GM18858 (cell line): ENCODE measurements around the gene LRRC7.

Experiments used
- ATAC-seq: cut with Tn5 transposase; IDR thresholded peaks from one replicate; pipeline ENCODE4 v1.9.1; 2021; ENCODE audit not compliant: unreplicated experiment

Gene LRRC7

DNA sequence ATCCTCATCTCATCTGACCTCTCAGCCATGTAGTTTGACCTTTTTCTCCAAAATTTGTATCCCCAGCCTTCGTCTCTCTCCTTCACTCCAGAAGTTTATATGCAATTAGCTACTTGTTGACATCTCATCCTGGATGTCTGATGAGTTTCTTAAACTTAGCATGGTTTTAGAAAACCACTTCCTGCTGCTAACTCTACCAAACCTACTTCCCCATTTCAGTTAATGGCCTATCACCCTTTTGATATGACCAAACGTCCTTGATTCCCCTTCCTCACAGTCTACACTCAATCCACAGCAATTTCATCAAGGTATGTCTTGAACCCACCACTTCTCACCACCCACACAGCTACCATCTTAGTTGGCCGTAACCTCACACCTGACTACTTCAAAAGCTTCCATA lies 515.8 kb downstream of the LRRC7 start:
- ATAC-seq = peak; percentile 84

DNA sequence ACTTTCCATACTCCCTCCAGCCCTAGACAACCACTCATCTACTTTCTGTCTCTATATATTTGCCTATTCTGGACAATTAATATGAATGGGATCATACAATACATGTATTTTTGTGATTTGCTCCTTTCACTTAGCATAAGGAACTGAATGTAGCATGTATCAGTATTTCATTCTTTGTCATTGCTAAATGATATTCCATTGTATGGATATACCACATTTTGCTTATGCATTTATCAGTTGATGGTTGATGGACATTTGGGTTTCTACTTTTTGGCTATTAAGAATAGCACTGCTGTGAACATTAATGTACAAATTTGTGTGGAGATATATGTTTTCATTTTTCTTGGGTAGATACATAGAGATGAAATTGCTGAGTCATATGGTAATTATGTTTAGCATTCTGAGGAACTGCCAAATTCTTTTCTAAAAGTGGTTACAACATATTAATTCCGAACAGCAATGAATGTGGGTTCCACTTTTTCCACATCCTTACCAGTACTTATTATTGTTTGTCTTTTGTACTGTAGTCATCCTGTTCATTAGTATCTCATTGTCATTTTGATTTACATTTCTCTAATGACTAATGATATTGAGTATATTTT lies 516.7 kb downstream of the LRRC7 start:
- no peak for ATAC-seq

DNA sequence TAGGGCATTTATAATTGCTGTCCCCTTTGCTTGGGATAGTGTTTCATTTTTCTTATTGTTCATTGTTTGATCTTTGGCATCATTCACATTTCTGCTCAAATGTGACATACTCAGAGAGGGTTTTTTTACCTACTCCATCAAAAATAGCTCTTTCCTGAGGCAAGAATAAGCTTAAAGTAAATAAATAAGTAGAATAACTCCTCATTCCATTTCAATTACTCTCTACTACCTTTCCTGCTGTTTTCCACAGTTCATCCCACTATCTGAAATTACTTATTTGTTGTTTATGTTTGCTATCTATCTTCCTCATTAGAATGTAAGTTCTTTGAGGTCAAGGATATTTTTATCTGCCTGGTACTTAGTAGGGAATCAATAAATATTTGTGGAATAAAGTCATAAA lies 517.8 kb downstream of the LRRC7 start:
- ATAC-seq = no peak

DNA sequence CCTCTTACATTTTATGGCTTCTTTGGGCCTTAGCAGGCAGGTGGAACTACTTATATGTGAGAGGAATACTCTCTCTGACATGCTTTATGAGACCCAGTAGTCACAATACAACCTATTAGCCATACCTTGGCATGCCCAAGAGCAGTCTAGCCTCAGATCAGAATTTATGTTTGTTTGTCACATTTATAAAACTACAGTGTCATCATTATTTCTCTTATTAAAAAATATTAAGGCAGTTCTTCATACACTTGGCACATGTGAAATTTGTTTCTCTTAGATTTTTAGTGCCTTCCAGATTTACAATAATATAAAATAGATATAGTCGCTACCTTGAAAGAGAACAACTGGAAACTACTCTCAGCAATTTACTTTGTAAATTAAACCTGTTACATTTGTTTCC lies 519.2 kb downstream of the LRRC7 start:
- no peak for ATAC-seq

DNA sequence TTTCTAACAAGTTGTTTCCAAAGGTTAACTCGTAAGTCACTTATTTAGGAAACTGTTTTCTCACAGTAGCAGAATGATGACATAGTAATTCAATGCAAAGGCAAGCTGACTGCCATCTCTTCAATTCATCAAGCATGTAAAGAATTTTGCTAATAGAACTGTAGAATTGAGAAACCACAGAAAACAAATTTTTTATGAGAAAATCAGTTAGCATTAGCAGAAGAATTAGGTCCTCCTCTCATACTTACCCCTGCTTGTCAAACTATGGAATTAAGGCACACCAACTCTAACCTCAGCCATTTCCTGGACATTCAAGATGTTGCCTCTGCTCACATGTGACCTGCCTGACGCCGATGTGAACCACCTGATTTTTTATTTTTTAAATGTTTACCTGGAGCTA lies 522.4 kb downstream of the LRRC7 start:
- no peak for ATAC-seq

DNA sequence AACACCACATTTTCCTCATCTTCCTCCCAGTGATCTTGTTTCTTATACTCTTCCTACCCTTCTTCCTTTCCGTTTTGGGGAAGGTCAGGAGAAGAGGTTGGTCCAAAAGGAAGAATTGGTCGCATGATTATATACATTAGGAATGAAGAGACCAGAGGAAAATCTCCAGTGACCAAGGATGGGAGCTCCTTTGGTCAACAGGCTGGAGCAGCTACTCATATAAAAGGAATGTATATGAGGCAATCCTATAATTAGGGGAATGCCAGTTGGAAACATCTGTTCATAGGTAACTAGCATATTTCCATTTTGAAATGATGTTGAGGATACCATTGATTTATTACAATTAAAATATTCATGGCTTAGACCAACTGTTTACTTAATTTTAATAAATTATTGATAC lies 523.2 kb downstream of the LRRC7 start:
- no peak for ATAC-seq

DNA sequence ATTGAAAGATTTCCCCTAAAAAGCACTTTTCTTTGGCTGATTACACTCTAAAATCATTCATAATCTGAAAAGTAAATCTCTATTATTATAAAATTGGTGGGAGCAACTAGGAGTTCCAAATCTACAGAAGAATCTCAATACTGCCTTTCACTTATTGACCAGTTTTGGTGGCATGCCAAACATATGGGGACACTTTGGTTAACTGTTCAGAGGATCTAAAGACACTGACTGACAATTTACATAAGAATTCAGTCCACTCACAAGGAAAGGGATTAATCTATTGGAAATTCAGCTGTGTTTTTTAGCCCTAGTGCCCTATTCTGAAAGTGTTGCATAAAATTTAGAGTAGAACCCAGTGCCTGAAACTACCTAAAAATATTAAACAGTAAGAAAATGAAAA lies 524.1 kb downstream of the LRRC7 start:
- no peak for ATAC-seq

DNA sequence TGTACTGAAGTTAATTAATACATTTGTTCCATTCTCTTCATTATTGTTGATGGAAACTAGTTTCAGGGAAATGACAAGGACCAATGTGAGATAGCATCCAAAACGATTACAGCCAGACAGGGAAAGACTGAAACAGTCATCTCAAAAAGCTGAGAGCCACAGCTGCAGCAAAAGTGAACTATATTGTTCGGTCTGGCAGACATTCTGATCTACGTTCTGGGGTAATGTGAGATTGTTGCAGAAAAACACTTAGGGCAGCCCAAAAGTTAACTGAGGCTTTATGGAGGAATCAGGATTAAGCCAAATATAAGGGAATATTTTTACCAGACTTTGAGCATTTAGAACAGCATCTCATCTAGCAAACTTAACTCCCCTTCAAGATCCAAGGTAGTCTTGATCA lies 524.8 kb downstream of the LRRC7 start:
- no peak for ATAC-seq

DNA sequence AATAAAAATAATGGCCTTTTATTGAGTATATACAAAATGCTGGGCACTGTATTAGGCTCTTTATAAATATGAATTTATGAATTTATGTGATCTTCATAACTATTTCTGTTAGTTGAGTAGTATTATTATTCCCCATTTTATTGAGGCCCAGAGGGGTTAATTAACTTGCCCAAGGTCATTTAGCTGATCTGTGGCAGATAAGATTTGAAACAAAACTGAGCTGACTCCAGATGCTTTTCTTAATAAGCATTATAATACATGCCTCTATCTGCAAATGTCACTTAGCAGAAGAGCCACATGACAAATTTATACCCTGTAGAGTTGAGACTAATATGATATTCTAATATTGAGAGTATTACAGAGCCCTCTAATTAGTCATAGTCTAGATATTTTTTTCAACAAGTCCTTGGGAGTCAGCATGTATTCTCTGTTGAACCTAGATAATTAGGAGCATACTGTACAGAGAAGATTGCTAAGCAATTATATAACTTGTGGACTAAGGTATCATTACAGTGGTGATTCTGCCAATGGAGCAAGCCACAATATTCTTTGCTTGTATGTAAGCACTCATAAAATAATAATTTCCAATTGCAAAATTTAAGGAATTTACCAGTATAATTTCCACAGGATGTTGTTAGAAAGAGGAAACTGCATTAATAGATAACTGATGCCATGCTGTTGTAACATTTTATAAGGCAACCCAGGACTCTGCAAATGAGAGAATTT lies 525.7 kb downstream of the LRRC7 start:
- ATAC-seq = no peak

DNA sequence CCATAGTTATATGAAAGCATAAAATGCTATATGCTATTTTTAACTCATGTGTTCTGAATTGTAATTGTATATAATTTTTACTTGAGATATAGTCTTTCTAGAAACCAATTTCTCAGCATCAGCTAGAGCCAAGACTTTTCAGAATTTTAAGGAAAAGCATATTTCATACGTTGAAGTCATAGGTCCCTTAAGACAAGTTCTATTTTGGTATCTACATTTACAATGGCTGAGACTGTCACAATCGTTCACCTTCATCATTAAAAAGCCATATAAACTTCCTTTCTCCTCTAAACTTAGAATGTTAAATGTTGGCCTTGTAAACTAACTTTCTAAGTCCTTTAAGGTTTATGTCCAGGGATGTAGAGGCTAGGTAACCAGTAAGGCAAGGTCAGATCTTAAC lies 533.5 kb downstream of the LRRC7 start:
- no peak for ATAC-seq

DNA sequence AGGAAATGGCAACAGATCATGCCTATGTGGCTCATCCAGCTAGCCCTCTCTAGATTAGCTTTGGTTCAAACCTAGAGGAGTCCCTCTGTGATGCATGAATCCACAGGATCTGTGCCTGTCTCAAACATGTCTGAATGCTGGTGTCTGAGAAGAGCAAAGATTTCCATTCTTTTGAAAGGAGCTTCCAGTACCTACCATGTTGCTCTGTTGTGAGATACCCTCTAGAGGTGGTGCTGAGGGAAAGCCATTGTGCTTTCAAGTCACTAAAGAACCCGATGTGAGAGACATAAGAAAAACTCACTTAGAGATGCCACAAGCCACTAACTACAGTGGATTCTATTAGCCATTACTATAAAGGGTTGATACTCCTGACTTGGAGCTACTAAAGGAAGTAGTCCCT lies 534.1 kb downstream of the LRRC7 start:
- no peak for ATAC-seq

DNA sequence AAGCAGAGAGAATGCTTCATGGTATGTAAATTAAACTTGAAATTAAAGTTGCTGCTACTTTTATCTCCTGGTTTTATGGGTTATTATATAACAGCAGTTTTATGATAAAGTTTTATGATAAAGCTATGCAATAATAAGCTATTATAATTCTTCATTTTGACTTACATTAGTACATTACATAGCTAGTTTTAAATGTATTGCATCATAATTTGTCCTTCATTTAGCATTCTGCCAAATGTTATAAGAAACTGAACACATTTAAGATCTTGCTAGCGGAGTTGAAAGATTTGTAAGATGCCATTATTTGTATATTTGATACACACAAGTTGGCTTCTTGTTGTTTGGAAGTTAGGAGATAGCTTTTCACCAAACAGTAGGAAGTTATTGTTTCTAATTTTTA lies 536.0 kb downstream of the LRRC7 start:
- ATAC-seq = no peak

DNA sequence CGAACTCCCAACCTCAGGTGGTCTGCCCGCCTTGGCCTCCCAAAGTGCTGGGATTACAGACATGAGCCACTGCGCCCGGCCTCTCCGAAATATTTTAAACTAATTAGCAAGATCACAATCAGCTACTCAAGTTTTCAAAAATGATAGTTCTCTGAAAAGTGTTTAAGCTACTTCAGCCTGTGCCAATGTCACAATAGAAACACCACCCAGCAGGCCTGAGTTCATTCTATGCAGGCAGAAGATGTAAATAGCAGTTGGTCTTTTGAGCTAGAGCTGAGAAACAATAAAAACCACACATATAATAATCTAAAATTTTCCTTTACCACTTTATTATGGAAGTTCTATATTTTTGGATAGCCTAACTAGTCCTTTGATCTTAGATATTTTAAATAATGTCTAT lies 541.5 kb downstream of the LRRC7 start:
- ATAC-seq = no peak

DNA sequence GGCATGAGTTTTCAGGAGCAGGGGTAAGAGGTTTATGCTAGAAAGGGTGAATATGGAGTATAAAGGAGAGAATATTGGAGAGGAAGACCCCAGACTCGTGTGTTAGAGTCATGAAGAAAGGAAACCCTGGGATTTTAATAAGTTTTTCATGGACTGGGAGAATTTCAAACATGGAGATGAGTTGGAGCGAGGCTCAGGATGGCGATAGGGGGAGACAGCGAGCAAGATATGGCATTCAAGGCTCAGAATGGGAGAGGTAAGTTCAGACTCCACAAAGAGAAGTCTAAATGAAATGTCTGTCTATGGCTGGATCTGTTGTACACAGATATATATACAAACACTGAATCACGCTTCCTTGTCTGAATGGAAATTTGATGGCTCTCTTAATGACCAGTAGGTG lies 545.1 kb downstream of the LRRC7 start:
- ATAC-seq = no peak

DNA sequence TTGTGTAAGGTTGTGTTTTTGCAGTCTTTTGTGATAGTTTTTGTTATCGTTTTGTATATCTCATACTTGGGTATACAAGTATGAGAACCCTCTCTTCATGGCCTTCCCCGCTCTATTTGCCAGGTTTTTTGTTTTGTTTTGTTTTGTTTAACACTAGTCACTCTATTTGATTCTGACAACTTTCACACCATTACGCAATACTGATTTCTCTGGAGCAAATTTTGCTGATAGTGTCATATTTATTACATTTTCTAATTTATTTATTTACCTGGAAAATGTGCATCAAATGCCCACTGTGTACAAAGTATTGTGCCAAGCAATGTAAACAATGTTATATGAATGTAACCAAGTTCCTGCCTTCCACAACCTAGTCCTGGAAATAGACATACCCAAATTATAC lies 547.6 kb downstream of the LRRC7 start:
- ATAC-seq = no peak

DNA sequence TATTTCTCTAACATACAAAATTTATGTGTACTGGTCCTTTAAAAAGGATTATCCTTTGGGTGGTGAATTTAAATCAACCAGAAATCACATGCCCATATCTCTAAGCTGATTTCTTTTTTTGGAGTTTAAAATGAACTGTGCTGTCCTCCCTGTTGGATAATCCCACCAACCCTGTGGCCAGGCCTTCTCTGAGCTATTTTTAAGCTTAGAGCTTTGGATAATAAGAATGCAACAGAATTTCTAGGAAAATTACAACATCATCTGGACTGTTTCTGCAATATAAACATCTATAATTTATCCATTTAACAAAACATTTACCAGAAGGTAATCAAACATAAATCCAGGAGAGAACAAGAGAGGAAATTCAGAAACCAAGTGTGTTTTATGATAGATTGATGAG lies 549.3 kb downstream of the LRRC7 start:
- ATAC-seq = no peak

DNA sequence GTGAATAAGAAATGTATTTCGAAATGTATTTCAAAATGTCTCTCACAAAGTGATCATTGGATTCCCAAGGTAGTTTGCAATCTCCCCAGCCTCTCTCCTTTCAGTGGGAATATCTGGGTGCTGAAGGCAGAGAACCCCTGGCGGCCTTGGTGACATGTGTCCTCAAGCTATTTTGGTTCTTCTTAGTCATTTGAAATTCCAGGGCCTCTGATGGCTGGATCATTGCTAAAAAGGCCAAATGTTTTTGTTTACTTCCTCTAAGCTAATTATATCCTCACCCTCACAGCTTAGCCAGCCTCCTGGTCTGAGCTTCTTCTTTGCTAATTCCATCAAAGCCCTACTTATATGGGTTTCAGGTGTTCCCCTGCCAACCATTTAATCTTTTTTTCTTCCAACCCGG lies 566.4 kb downstream of the LRRC7 start:
- ATAC-seq = no peak

DNA sequence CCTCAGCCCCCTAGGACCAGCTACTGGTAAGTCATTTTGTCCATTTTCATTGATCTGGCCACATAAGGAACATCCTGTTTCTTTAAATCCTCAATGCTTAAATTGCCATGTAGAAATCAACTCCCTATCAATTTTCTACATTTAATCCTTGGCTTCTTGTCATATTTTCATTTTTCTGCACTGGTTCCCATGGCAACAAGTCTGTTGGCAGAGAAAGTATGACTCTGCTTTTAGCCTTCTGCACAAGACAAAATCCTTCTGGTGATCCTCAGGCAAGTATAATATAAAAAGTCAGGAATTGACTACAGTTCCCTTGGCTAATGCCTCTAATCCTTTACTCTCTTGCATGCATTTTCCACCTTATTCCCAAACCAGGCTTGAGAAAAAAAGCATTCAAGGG lies 572.6 kb downstream of the LRRC7 start:
- ATAC-seq = no peak

DNA sequence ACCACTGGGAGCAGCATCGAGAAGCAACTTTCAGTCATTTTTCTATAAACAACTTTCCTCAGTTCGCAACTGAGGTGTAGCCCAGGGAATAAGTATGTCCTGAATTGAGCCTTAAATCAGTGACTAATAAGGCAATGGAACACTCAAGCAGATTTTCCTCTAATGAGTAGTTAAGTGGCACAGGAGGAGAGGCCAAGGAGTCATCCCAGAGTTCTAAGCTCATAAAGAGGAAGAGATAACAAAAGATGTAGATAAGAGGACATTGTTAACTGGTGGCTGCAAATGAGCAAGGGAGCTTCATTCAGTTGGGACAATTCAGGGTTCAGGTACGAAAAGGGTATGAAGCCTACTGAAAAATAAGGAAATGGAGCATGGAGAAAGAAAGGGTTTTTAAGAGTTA lies 573.2 kb downstream of the LRRC7 start:
- no peak for ATAC-seq

DNA sequence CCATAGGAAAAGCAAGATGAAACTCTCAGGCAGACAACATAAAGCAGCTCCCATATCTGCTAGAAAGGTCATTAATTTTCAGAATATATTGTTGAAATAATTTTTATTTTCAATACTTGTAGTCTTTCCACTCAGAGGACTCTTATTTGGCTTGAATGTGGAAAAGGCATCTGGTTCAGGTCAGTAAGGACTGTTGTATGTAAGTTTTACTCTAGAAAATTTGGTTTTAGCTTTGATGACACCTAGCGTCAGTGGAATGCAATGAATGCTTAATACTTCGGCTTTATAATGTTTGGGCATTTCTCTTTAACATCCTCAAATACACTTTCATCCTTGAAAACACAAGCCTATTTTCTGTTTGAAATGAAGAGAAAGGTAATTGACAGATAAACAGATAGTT lies 574.4 kb downstream of the LRRC7 start:
- ATAC-seq = no peak

DNA sequence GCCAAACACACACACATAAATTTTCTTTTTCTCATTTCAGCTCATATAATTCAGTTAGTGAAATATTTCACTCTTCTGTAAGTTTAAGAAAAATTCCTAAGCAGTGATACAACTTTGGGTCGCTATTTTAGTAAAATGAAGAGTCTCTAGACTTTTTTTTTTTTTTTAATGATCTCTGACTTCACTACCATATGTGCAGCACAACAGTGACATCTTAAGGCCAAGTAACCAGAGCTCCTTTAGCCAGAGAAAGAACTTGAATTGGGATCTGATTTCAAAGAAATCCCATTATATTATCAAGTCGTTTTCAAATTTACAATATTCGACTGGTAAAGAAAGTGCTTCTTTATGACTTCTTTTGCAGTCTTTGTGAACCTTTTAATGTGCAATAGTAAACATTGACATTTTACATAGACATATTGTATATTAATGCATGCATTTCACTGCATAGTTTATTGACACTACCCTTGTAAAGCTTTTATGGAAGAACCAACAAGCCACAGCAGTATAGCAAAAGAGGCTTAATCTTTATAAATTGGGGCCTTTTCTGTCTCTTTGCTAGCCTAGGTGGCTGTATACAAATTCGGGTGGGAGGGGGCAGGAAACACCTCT lies 575.4 kb downstream of the LRRC7 start:
- ATAC-seq = no peak

DNA sequence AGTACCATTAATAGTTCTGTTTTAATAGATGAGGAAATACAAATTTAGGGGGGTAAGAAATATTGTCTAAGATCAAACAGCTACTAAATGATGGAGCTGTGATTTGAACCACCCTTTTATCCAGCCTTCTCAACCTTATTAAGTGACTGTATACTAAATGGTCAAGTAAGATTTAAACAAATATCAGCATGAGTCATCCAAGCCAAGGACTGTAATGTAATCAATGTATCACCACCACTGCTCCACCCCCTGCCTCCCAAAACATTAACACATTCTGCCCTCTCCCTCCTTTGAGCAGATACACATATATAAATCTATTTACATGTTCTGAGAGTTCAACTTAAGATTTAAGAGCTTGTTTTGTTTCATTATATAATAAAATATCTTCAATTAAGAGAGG lies 578.8 kb downstream of the LRRC7 start:
- ATAC-seq = no peak

DNA sequence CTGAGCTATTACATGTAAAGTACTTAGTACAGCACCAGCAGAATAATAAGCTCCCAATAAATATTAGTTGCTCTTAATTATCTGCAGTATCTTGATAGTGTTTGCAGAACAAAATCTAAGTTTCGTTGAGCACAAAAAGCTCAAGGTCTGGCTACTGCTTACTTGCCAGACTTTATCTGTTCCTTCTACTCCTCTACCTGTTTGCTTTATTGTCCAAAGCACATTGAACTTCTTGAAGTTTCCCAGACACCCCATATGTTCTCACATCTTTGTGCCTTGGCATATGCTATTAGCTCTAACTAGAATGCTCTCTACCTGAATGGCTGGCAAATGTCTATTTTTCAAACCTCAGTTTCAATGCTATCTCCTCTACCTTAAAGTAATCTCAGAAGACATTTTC lies 582.7 kb downstream of the LRRC7 start:
- no peak for ATAC-seq
